DMS153 (cell line): ENCODE results near the gene SHROOM3.

Source experiments
- DNase-seq: peaks from one replicate; lab custom pipeline; 2025; lab: John Stamatoyannopoulos, UW

The SHROOM3 gene

DNA sequence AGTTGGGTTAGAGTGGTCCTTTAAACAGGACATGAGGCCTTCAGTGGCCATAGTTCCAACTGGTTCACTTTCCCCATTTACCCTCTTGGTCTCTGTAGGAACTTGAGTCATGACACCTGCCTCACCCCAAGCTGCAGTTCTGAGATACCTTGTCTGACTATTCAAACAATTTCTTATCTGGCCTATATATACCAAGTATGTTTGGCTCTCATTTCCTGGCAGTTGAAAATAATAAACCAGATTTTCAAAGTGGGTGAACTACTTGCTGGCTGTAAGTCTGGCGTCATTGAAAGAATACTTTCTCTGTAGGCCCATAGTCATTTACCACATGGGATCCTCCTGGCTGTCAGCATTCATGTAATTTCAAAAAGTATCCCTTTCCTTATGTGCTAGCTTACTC lies 228.8 kb downstream of the SHROOM3 start:
- DNase-seq = no peak

DNA sequence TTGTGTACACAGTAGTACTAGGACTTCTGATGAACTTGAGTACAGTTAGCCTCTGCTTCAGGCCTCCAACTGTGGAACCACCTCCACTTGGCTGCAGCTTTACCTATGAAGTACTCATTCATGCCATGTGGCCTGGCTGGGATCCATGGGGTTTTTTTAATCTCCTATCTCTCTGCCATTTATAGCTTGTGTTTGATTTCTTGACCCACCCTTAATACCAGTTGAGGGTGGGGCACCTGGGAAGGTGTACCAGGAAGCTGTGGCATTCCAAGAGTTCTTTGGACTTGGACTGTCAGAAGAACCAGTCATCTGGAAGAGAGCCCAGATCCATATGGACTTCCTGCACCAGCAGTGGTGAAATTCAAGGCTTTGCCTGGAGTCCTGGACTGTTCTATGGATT lies 230.1 kb downstream of the SHROOM3 start:
- no peak for DNase-seq

DNA sequence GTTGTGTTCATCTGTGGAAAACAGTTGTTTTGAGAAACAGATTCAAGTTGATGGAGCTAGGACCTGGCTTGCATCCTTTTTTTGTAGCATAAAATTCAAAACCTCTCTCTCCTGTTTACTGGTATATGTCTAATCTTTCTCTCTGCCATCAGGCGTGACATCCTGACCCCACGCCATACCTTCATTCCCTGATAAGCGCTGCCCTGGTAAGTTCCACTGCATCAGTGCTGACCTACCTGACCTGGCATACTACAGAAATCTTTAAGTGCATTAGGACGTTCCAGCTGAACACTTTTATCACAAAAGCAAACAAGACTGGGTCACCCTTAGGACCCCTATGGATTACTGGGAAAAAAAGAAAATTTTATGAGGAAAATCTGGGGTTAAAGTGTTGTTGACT lies 230.7 kb downstream of the SHROOM3 start:
- no peak for DNase-seq

DNA sequence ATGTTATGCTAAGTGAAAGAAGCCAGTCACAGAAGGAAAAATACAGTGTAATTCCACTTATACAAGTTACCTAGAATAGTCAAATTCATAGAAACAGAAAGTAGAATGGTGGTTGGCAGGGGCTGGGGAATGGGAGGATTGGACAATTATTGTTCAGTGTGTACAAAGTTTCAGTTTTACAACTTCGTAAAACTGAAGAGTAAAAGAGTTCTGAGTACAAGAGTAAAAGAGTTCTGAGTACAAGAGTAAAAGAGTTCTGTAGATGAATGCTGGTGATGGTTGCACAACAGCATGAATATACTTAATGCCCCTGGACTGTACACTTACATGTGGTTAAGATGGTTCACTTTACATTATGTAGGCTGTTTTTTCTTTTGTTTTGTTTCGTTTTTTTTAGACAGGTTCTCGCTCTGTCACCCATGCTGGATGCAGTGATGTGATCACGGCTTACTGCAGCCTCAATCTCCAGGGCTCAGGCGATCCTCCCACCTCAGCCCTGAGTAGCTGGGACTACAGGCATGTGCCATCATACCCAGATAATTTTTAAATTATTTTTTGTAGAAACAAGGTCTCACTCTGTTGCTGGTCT lies 232.0 kb downstream of the SHROOM3 start:
- no peak for DNase-seq

DNA sequence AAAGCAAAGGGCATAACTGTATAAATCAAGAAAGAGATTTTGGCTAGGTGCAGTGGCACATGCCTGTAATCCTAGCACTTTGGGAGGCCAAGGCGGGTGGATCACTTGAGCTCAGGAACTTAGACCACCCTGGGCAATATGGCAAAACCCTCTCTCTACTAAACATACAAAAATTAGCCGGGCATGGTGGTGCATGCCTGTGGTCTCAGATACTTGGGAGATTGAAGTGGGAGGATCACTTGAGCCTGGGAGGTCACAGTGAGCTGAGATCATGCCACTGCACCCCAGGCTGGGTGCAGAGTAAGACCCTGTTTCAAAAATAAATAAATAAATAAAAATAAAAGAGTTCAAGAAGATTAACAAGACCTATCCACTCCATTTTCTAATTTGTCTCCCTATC lies 235.6 kb downstream of the SHROOM3 start:
- DNase-seq = no peak

DNA sequence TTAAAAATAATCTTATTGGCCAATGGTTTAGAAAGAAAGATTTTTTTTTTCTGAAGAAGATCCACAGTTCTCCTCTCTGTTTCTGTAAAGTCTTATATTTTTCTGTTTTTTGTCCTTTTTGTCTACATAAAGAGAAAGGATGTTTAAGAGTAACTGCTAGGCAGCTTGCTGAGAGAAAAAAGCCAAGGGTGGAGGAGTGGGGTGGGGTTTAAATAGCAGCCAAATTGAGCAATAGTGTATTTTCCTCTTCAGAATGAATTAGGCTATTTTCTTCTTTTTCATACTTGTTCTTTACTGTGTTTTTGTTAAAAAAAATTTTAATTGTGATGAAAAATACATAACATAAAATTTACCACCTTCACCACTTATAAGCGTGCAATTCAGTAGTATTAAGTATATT lies 238.3 kb downstream of the SHROOM3 start:
- no peak for DNase-seq

DNA sequence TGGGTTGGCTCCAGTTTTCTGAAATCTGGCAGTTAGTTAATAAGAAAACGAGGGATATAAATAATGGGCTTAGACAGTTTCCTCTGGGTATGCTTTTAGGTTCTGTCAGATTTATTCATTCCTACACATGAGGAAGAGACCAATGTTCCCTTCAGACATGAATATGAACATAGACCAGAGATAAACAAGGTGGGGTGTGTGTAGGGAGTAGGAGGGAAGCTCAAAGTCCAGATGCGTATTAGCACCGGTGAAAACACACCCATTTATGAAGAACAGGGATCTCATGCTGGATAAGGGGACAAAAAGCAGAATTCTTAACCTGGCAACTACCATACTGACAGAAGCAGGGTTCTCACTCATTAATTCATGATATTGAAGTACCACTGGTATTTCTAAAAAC lies 240.0 kb downstream of the SHROOM3 start:
- no peak for DNase-seq

DNA sequence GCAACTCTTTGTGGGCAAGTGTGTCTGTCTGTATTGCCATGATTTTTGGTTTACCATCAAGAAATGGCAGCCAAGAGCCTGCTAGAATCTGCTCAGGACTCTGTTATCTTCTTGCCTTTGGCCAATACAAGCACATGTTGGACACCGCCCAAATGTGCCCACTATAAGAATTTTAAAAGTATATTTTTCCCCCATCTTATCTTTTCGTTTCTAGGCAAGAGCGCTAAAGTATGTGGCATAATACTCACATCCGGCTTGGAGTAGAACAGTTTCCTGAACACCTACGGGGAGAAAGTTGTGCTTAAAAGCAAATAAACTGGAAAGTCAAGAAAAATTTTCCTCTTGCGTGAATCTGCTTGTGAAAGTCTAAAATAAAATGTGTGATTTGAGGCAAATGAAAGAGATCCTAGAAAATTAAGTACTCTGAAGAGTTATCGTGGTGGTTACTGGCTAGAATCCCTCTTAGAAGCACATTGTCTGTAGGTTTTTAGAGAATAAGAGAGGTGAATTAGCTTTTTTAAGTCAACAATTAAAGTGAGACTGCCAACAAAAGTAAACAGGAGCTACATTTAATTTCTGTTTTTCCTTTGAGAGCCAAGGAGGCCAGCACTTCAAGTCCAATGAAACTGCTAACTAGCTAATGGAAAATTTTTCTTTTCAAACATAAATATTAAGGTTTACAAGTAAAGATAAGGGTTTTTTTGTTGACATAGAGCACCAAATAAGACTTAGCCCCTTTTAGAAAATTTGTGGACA lies 242.7 kb downstream of the SHROOM3 start:
- peak; percentile 58 for DNase-seq

DNA sequence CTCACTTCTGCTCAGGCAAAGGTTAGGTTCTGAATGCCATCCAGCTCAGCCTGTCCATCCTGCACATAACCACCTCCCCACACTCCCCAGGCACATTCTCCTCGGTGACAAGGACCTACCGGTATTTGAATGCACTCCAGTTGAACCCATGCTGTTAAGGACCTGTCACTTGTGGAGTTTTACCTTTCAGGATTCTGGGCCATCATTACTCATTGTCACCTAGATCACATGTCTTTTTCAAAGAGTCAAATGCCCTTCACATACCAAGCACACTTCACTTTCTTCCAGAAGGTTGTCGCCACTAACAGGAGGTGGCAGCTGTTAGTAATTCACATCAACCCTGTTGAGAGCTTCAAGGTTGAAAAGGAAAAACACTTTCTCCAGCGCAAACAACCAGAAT lies 244.7 kb downstream of the SHROOM3 start:
- no peak for DNase-seq

DNA sequence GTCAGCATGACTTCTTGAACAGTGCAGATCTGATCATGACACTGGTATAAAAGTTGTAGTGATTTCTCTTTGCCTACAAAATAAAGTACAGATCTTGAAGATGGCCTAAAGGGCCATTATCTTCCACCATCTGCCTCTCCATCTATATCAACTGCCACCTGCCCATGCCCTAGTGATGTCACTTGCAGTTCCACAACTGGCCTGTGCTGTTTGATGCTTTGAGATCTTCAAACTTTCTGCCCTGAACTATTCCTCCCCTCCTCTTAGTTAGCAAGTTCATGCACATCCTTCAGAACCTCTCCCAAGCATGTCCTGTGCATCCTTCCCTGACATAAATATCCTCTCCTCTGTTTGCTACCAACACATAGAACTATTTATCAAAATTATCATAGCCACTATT lies 245.9 kb downstream of the SHROOM3 start:
- DNase-seq = no peak

DNA sequence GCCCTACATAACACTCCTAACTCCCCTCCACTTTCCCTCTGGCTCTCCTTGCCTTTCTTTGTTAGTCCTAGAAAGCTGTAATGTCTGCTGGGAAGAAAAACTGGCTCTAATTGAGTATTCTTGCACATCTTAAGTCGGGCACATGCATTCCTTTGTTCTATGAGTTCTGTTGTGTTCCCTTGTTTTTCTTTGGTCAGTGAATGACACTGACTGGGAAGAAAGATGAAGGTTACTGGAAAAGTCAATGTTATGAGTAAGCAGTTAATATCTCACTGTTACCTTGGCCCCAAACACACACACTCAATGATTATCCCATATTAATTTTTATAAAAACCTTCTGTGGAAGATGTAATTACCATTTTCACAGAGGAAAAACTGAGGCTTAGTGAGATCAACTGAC lies 247.0 kb downstream of the SHROOM3 start:
- no peak for DNase-seq

DNA sequence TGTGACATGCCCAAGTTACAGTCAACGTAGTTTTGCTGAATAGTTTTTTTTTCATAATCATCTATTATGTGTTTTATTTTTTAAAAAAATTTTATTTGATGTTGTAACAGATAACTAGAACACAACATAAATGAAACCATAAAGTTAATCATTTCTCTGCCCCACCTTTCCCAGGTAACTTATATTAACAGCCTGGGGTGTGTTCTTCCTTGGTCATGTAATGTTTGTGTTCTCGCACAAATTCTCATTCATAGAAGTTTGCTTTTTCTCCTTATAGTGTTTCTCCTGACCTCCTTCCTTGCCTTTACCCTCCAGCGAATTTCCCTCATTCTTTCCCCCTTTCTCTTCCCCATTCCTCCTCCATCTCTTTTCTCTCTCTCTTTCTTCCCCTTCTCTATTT lies 248.1 kb downstream of the SHROOM3 start:
- no peak for DNase-seq

DNA sequence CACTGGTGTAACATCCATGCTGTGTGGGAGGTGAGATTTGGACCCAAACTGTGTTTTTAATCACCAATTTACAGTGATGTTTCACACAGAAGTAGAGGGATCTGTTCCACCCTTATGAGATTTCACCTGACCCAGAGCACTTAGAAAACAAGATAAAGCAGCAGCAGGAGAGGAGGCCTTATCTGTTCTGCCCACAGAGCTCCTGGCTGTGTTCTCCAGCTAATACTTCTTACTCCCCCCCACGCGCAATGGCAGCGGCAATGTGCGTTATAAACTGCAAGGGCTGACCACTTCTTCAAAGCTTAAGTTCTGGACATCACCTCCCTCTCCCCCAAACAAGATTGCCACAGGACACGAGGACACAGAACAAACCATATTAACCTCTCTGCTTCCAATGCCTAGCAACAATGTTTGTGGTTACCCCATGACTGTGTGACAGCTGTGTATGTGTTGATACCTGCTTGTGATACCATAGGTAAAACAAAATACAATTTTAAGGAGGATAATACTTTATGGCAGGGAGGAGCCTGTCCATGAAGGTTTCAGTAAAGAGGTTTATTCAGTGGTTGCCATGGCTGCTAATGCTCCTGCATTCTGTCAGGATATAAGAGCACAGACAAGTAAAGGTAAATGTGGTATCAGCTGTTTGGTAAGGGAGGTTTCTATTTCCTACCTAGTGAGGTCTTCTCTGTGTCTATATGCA lies 252.9 kb downstream of the SHROOM3 start:
- DNase-seq = peak; percentile 88

DNA sequence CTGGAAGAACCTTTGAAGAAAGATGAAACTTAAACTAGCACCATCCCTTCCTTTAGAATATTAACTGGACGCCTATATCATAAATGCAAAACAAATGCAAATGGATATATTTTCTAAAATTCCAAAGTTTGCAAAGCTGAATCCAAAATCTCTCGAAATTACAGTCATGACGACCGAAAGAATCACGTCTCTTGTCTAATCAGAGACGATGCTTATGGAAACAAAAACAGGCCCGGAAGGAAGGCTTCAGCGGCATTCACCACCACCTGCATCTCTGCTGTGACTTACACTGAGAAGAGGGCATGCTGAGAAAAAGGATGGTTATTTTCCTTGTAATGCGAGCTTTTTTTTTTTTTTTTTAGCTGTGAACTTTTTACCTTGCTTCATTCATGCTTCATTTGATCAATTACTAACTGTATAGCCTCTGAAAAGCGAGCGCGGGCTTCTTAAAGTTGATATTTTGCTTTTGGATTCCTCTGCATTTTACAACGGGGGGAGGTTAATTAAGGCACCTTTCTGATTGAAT lies 253.7 kb downstream of the SHROOM3 start:
- no peak for DNase-seq

DNA sequence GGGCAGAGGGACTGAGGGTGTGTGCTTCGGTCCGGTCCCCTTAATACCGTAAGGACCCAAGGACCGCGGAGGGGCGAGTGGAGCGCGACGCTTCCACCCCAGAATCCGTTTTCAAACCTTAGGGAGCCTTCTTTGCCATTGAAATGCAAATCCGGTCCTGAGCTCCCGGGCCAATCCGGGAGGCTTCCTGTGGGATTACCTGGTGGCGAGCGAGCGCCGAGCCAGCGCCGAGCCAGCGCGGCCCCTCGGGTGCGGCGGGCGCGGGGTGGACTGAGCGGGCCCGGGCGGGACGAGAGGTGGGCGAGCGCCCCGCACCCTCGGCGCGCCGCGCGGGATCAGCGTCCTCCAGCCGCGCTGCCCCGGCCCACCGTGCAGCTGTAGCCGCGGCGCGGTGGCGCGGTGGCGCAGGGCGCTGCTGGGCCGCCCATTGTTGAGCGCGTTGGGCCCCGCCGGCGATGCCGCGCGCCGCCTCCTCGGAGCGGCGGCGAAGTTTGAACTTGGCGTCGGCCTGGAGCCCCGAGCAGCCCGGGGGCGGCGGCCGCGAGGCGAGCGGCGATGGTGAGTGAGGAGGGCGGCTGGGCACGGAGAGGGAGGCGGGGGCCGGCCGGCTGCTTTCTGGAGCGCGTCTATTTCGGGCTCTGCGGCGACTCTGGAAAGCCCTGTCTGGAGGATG lies 254.3 kb downstream of the SHROOM3 start:
- peak; percentile 26 for DNase-seq

DNA sequence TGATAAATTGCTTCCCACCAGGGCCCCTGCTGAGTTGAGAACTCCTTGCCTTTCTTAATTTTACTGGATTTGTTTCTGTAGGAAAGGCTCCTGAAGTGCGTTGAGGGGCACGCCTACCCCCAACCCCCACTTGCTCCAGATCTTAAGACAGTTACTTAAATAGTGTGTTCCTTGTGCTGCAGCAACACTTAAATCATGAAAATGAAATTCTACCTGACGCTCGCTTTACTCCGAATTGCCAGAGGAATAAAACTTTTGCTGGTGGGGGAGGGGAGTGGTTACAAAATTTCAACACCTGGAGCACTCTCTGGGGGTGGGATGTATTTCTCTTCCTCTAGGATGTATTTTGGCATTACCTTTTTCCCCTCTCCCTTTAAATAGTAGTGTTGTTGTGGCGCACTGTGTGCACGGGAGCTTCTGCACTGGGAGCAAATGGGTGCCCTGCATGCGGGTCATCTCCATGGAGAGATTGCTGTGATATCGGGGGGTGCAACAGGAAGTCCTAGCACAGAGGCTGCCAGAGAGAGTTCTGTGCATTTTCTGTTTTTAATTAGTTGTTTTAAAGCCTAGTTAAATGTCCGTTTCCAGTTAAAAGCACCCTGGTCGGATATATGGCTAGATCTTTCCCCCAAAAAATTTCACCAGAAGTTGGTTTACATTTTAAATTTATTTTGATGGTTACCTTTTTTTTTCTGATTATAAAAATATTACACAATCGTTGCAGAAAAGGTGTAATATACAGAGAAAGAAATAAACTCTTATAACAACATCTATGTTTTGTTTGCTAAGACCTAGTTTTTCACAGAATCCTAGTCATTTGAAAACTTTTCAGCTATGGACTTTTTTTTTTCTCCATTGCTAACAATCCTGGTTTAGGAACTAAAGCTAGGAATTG lies 255.2 kb downstream of the SHROOM3 start:
- no peak for DNase-seq

DNA sequence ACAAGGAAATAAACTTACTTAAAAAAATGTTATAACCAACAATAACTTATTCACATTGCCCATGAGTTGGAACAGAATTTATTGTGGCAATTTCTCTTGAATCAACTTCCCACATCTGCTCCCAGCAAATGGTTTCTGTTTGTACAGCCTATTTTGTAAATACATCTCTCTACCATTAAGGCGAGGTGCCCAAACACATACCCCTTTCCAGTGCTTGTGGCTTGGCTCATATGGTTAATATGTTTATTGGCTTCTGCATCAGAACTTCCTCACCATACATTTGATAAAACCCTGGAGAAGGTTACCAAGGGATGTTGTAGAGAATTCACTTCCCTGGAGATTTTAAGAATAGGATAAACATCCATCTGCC lies 255.9 kb downstream of the SHROOM3 start:
- peak; percentile 53 for DNase-seq

DNA sequence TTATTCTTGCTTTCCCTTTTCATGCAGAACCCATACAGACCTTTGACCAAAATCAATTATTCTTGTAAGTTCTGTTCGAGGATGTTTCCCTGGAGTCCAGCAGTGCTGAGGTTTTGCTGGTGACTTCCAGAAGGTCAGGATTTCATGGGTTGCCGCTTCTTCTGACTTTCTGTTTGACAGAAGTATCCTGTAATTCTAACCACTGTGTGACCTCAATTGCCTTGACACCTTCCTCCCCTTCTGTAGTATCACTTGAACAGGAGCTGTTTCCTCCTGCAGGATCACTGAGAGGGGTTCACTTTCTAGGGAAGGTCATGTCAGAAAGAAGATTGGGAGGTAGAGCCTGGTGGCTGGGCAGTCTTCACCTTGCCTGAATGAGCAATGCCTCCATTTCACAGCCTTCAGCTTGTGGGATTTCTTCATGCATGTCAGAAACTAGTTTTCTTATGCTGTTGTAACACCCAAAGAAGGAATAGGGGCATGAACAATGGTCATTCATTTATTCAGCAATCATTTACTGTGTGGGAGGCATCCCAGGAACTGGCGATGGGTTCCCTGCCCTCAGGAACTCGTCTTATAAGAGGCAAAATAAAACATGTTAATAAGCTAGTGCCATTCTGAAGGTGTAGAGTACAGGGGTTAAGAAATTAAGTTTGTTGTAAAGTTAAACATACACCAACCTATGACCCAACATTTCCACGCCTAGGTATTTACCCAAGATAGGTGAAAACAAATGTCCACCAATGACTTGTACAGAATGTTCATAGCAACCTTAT lies 257.0 kb downstream of the SHROOM3 start:
- DNase-seq = no peak

DNA sequence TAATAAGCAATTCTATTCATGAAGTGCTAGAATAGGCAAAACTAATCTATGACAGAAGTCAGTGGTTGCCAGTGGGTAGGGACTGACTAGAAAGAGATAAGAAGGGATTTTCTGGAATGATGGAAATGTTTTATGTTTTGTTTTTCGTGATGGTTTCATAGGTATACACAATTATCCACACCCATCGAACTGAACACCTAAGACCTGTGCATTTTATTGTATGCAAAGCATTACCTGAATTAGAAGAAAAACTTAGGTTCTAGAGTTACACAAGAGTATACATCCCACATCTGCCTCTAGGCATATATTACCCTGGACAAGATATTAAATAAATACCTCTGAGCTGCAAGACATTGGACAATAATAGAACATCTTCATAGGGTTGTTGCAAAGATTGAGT lies 257.7 kb downstream of the SHROOM3 start:
- DNase-seq = no peak

DNA sequence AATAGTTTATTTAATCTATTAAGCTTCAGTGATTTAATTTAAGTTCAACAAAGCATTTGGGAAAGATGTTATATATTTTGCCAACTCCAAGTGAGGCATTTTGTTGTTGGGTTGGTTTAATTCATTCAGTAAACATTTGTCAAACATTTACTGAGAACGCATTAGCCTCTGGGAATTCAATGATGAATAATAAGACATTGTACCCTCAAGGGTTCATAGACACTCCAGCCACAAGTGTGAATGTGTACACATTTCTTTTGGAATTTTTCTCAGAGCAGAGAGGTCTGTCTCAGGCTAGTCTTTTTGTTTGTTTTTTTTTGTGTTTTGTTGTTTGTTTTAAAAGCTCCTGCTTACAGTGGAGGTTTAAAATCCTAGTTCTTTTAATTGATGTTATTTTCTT lies 259.0 kb downstream of the SHROOM3 start:
- no peak for DNase-seq

DNA sequence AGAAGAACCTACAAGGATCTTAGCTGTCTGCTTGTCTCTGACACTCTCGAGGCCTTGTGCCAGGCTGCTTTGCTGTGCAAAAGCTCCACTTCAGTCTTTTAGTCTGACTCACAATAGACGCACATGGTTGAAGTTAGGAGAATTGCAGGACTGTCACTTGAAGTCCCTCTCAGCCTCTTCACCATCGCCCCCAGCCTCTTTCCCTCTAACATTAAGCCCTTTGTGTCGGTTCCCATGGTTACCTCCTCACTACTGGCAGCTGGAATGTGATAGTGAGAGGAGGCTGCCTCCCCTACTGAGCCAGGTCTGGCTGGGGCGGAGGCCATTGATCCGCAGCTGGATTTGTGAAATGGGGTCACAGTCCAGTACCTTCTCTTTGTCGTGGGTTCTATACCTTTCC lies 261.1 kb downstream of the SHROOM3 start:
- no peak for DNase-seq
